Activated T-cell treated with anti-CD3 and anti-CD28 coated beads, Interleukin-2, amount 50 U/mL, for 48 hours (primary cell): ENCODE data around the gene PTPN23.

Source experiments
- DNase-seq, 2 experiments: peaks; one replicate each; pipeline ENCODE4 v3.0.0-alpha.2; 2020

Gene PTPN23

GRCh38 chr3:47376393-47376792 is 4.4 kb upstream of the PTPN23 start:
- DNase-seq: no peak

- DNase-seq: no peak
Observed at GRCh38 chr3:47377186-47377585, 3.6 kb upstream of the PTPN23 start.

GRCh38 chr3:47378869-47379268 is 2.0 kb upstream of the PTPN23 start:
- no peak for DNase-seq

GRCh38 chr3:47379411-47379899 is 1.4 kb upstream of the PTPN23 start:
- DNase-seq: no peak

- DNase-seq: no peak
Observed at GRCh38 chr3:47380026-47380600, 708 bp upstream of the PTPN23 start.

GRCh38 chr3:47381317-47382157 is 716 bp downstream of the PTPN23 start:
- peak; percentile 91 to 93 for DNase-seq

GRCh38 chr3:47384425-47384824 is 3.6 kb downstream of the PTPN23 start:
- no peak for DNase-seq

- DNase-seq: no peak
Observed at GRCh38 chr3:47385007-47385406, 4.2 kb downstream of the PTPN23 start.

GRCh38 chr3:47385796-47386195 is 5.0 kb downstream of the PTPN23 start:
- no peak for DNase-seq

- no peak for DNase-seq
Observed at GRCh38 chr3:47392933-47393332, 12.1 kb downstream of the PTPN23 start.

GRCh38 chr3:47394140-47394870 is 13.5 kb downstream of the PTPN23 start:
- DNase-seq: no peak

GRCh38 chr3:47394881-47395280 is 14.1 kb downstream of the PTPN23 start:
- no peak for DNase-seq

GRCh38 chr3:47398228-47398627 is 17.4 kb downstream of the PTPN23 start:
- no peak for DNase-seq

GRCh38 chr3:47399016-47399415 is 18.2 kb downstream of the PTPN23 start:
- DNase-seq: no peak

- no peak for DNase-seq
Observed at GRCh38 chr3:47399531-47400270, 18.9 kb downstream of the PTPN23 start.

- DNase-seq: no peak
Observed at GRCh38 chr3:47404431-47404876, 23.6 kb downstream of the PTPN23 start.

- no peak for DNase-seq
Observed at GRCh38 chr3:47404955-47405790, 24.4 kb downstream of the PTPN23 start.

- DNase-seq: no peak
Observed at GRCh38 chr3:47405820-47406761, 25.3 kb downstream of the PTPN23 start.

- DNase-seq: no peak
Observed at GRCh38 chr3:47406762-47407149, 25.9 kb downstream of the PTPN23 start.

- no peak for DNase-seq
Observed at GRCh38 chr3:47407237-47407636, 26.4 kb downstream of the PTPN23 start.
